ENCODE measurements around the gene MVK. TPM values are rescaled to one million over a fixed set of nuclear protein-coding genes. Genes with fewer than 3 reads are reported as not detected.
"Not testable (repeated sequence)": the region's sequence is repeated elsewhere in the genome, so short reads cannot be mapped to it uniquely, and the experiment has no call there.

The MVK gene
- total RNA-seq, 2 experiments from 2014 or later: 19.8 to 20.2 TPM

GRCh38 chr12:109597414-109597794 lies 23.8 kb downstream of the MVK start:
- H3K9me3 Mint-ChIP-seq: no peaks in the 10 kb centered on the region
- H3K36me3 Mint-ChIP-seq (ENCODE audit: low read depth): peaks cover 6% of the 10 kb centered on the region
- CTCF ChIA-PET: interaction anchor here (0.6 to 5.0 kb wide), 32 partner anchors 9 to 475 kb away, joined by 3 to 32 read pairs (median 4); partner anchors contain the start of genes FAM222A, MMAB and MVK
- no peaks in the 10 kb centered on the region for H3K27me3 Mint-ChIP-seq (ENCODE audit: low read depth)
- H3K4me3 Mint-ChIP-seq: no peak overlapping the region
- DNase-seq: no peak
- no peak overlapping the region for H3K27ac Mint-ChIP-seq
- intact Hi-C loops (cut with micrococcal nuclease): loop anchor here (1.0 to 5.0 kb wide), 4 partner anchors 79 to 285 kb away; partner anchors contain the start of genes FAM222A and GLTP
- peaks cover 35% of the 10 kb centered on the region for H3K4me1 Mint-ChIP-seq (ENCODE audit: low read depth)

GRCh38 chr12:109597795-109598427 lies 24.3 kb downstream of the MVK start:
- H3K9me3 Mint-ChIP-seq: no peaks in the 10 kb centered on the region
- peaks cover 3% of the 10 kb centered on the region for H3K36me3 Mint-ChIP-seq (ENCODE audit: low read depth)
- no peak overlapping the region for H3K4me3 Mint-ChIP-seq
- H3K4me1 Mint-ChIP-seq (ENCODE audit: low read depth): peaks cover 35% of the 10 kb centered on the region
- peak; percentile 80 for DNase-seq
- no peaks in the 10 kb centered on the region for H3K27me3 Mint-ChIP-seq (ENCODE audit: low read depth)
- no peak overlapping the region for H3K27ac Mint-ChIP-seq
- CTCF ChIA-PET: interaction anchor here (0.6 to 5.0 kb wide), 35 partner anchors 10 to 476 kb away, joined by 3 to 32 read pairs (median 4); partner anchors contain the start of genes FAM222A, MMAB and MVK
- intact Hi-C loops (cut with micrococcal nuclease): loop anchor here (1.0 to 5.0 kb wide), 4 partner anchors 80 to 284 kb away; partner anchors contain the start of genes FAM222A and GLTP

- Mint-ChIP-seq H3K4me1 (ENCODE audit: low read depth) (peaks cover 35% of the 10 kb centered on the region), H3K36me3 (ENCODE audit: low read depth) (peaks cover 3% of the 10 kb centered on the region), H3K4me3 (no peak overlapping the region), H3K27ac (no peak overlapping the region), H3K9me3 (no peaks in the 10 kb centered on the region), H3K27me3 (ENCODE audit: low read depth) (no peaks in the 10 kb centered on the region)
- intact Hi-C loops (cut with micrococcal nuclease): loop anchor here (5.0 kb wide), 1 partner anchor 284 kb away; the partner anchor contains the start of gene GLTP
- no peak for DNase-seq
- CTCF ChIA-PET: interaction anchor here (0.6 to 5.0 kb wide), 24 partner anchors 9 to 461 kb away, joined by 3 to 32 read pairs (median 4); partner anchors contain the start of genes MMAB and MVK
Measured at GRCh38 chr12:109598428-109598854, 24.8 kb downstream of the MVK start.

- intact Hi-C loops (cut with micrococcal nuclease): loop anchor here (5.0 kb wide), 1 partner anchor 283 kb away; the partner anchor contains the start of gene GLTP
Measured at GRCh38 chr12:109599087-109599486, 25.5 kb downstream of the MVK start.

GRCh38 chr12:109600481-109600880 lies 26.9 kb downstream of the MVK start:
- CTCF ChIA-PET: interaction anchor here (0.6 to 1.1 kb wide), 4 partner anchors 17 to 176 kb away, joined by 3 to 4 read pairs (median 3); no protein-coding TSS in a partner anchor
- H3K9me3 Mint-ChIP-seq: no peaks in the 10 kb centered on the region
- H3K4me1 Mint-ChIP-seq (ENCODE audit: low read depth): peaks cover 17% of the 10 kb centered on the region
- no peak for DNase-seq
- H3K27ac Mint-ChIP-seq: no peak overlapping the region
- H3K4me3 Mint-ChIP-seq: no peak overlapping the region
- H3K36me3 Mint-ChIP-seq (ENCODE audit: low read depth): no peaks in the 10 kb centered on the region
- intact Hi-C loops (cut with micrococcal nuclease): no loop called here
- H3K27me3 Mint-ChIP-seq (ENCODE audit: low read depth): peaks cover 5% of the 10 kb centered on the region

More at GRCh38 chr12:109599087-109599486, 25.5 kb downstream of the MVK start:
- Mint-ChIP-seq H3K27me3 (ENCODE audit: low read depth) (no peaks in the 10 kb centered on the region), H3K9me3 (no peaks in the 10 kb centered on the region), H3K4me1 (ENCODE audit: low read depth) (peaks cover 31% of the 10 kb centered on the region), H3K27ac (no peak overlapping the region), H3K36me3 (ENCODE audit: low read depth) (peaks cover under 1% of the 10 kb centered on the region), H3K4me3 (no peak overlapping the region)
- CTCF ChIA-PET: interaction anchor here (0.6 to 5.0 kb wide), 9 partner anchors 11 to 461 kb away, joined by 3 to 32 read pairs (median 4); partner anchors contain the start of genes MMAB and MVK
- no peak for DNase-seq

GRCh38 chr12:109600995-109601394 lies 27.4 kb downstream of the MVK start:
- Mint-ChIP-seq H3K4me3 (no peak overlapping the region), H3K36me3 (ENCODE audit: low read depth) (no peaks in the 10 kb centered on the region)

GRCh38 chr12:109601557-109601956 lies 28.0 kb downstream of the MVK start:
- H3K9me3 Mint-ChIP-seq: no peaks in the 10 kb centered on the region
- H3K4me1 Mint-ChIP-seq (ENCODE audit: low read depth): peaks cover 12% of the 10 kb centered on the region
- peaks cover 5% of the 10 kb centered on the region for H3K27me3 Mint-ChIP-seq (ENCODE audit: low read depth)
- no peak overlapping the region for H3K4me3 Mint-ChIP-seq
- CTCF ChIA-PET: interaction anchor here (0.8 kb wide), 1 partner anchor 29 kb away, joined by 4 read pairs; no protein-coding TSS in a partner anchor
- intact Hi-C loops (cut with micrococcal nuclease): no loop called here
- no peak overlapping the region for H3K27ac Mint-ChIP-seq
- no peaks in the 10 kb centered on the region for H3K36me3 Mint-ChIP-seq (ENCODE audit: low read depth)
- no peak for DNase-seq

More at GRCh38 chr12:109600995-109601394, 27.4 kb downstream of the MVK start:
- Mint-ChIP-seq H3K27me3 (ENCODE audit: low read depth) (peaks cover 5% of the 10 kb centered on the region), H3K27ac (no peak overlapping the region), H3K4me1 (ENCODE audit: low read depth) (peaks cover 12% of the 10 kb centered on the region), H3K9me3 (no peaks in the 10 kb centered on the region)
- intact Hi-C loops (cut with micrococcal nuclease): no loop called here
- no peak for DNase-seq
- CTCF ChIA-PET: interaction anchor here (0.6 to 1.1 kb wide), 3 partner anchors 24 to 176 kb away, joined by 3 to 4 read pairs (median 3); no protein-coding TSS in a partner anchor

GRCh38 chr12:109602132-109602531 lies 28.5 kb downstream of the MVK start:
- H3K9me3 Mint-ChIP-seq; CTCF ChIA-PET; H3K27me3 Mint-ChIP-seq (ENCODE audit: low read depth); H3K4me3 Mint-ChIP-seq; H3K36me3 Mint-ChIP-seq (ENCODE audit: low read depth); H3K4me1 Mint-ChIP-seq (ENCODE audit: low read depth); H3K27ac Mint-ChIP-seq; intact Hi-C loops (cut with micrococcal nuclease); DNase-seq: not testable (repeated sequence)

GRCh38 chr12:109604132-109604585 lies 30.6 kb downstream of the MVK start:
- Mint-ChIP-seq H3K27ac (no peak overlapping the region), H3K27me3 (ENCODE audit: low read depth) (peaks cover 8% of the 10 kb centered on the region), H3K4me1 (ENCODE audit: low read depth) (no peaks in the 10 kb centered on the region), H3K36me3 (ENCODE audit: low read depth) (no peaks in the 10 kb centered on the region), H3K9me3 (no peaks in the 10 kb centered on the region), H3K4me3 (no peak overlapping the region)
- intact Hi-C loops (cut with micrococcal nuclease): no loop called here
- CTCF ChIA-PET: no interaction called here
- DNase-seq: no peak

GRCh38 chr12:109605016-109605415 lies 31.4 kb downstream of the MVK start:
- intact Hi-C loops (cut with micrococcal nuclease): no loop called here
- no peaks in the 10 kb centered on the region for H3K4me1 Mint-ChIP-seq (ENCODE audit: low read depth)
- H3K27me3 Mint-ChIP-seq (ENCODE audit: low read depth): peaks cover 13% of the 10 kb centered on the region
- no peak overlapping the region for H3K27ac Mint-ChIP-seq
- CTCF ChIA-PET: no interaction called here
- no peak for DNase-seq
- no peak overlapping the region for H3K4me3 Mint-ChIP-seq
- H3K9me3 Mint-ChIP-seq: no peaks in the 10 kb centered on the region
- H3K36me3 Mint-ChIP-seq (ENCODE audit: low read depth): no peaks in the 10 kb centered on the region

- H3K4me3 Mint-ChIP-seq: no peak overlapping the region
- no peak for DNase-seq
- H3K27ac Mint-ChIP-seq: no peak overlapping the region
- CTCF ChIA-PET: interaction anchor here (4.8 kb wide), 1 partner anchor 8 kb away, joined by 17 read pairs; no protein-coding TSS in a partner anchor
- no peaks in the 10 kb centered on the region for H3K36me3 Mint-ChIP-seq (ENCODE audit: low read depth)
- intact Hi-C loops (cut with micrococcal nuclease): no loop called here
- H3K4me1 Mint-ChIP-seq (ENCODE audit: low read depth): no peaks in the 10 kb centered on the region
- H3K9me3 Mint-ChIP-seq: no peaks in the 10 kb centered on the region
- H3K27me3 Mint-ChIP-seq (ENCODE audit: low read depth): peaks cover 13% of the 10 kb centered on the region
Measured at GRCh38 chr12:109605599-109606228, 32.1 kb downstream of the MVK start.

- Mint-ChIP-seq H3K4me1 (ENCODE audit: low read depth) (no peaks in the 10 kb centered on the region), H3K36me3 (ENCODE audit: low read depth) (no peaks in the 10 kb centered on the region), H3K27ac (no peak overlapping the region), H3K9me3 (no peaks in the 10 kb centered on the region), H3K27me3 (ENCODE audit: low read depth) (peaks cover 13% of the 10 kb centered on the region), H3K4me3 (no peak overlapping the region)
- no peak for DNase-seq
- CTCF ChIA-PET: interaction anchor here (4.8 kb wide), 1 partner anchor 9 kb away, joined by 17 read pairs; no protein-coding TSS in a partner anchor
- intact Hi-C loops (cut with micrococcal nuclease): no loop called here
Measured at GRCh38 chr12:109606320-109607028, 32.9 kb downstream of the MVK start.
